ENCODE measurements around the gene YWHAQ.
"Not testable (repeated sequence)": the region's sequence is repeated elsewhere in the genome, so short reads cannot be mapped to it uniquely, and the experiment has no call there.

YWHAQ gene

DNA sequence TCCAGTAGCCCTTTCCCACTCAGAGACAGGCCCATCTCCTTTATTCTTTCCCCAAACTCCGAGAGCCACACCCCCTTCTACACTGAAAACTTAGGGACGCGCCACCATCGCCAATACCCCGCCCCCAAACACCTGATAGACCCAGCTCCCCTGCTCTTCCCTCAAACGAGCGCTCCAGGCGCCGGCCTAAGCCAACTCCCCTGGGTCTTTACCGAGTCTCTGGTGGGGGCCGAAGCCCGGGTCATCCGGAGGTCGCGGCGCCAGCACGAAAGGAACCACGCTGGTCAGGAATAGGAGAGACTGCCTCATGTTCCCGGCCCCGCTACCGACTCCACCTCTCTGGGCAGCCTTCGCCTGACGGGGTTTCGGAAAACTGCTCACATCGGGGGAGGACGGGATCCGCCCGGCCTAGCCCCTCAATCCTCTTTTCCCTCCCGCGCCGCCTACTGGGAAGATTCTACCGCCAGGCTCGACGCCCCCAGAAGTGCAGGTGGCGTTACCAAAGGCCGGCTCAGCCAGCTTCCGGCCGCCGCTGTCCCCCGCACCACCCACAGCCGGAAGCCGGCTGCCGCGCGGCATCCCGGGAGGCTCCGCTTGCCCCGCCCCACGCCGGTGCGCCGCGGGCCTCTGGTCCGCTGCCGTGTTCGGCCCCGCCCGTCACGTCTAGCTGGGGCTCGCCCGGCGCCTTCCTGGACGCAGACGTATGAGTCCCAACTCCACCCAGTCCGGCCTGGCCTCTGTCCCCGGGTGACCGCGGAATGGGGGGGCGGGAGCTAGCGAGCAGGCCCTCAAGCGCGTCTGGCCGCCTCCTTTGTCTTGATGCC, 75.3 kb downstream of the YWHAQ start, which contains the start of gene ADAM17:
Gene ADAM17, minus strand, starts transcription at position 534 of the 824 bp plus-strand sequence. Its CDS starts 225 bp downstream, at position 309.
- peak; percentile 88 for DNase-seq (ENCODE audit: low spot score)
- peak within 1 kb of the TSS; percentile 96 for H3K27ac ChIP-seq
- TF ChIP-seq, protein P1, sequence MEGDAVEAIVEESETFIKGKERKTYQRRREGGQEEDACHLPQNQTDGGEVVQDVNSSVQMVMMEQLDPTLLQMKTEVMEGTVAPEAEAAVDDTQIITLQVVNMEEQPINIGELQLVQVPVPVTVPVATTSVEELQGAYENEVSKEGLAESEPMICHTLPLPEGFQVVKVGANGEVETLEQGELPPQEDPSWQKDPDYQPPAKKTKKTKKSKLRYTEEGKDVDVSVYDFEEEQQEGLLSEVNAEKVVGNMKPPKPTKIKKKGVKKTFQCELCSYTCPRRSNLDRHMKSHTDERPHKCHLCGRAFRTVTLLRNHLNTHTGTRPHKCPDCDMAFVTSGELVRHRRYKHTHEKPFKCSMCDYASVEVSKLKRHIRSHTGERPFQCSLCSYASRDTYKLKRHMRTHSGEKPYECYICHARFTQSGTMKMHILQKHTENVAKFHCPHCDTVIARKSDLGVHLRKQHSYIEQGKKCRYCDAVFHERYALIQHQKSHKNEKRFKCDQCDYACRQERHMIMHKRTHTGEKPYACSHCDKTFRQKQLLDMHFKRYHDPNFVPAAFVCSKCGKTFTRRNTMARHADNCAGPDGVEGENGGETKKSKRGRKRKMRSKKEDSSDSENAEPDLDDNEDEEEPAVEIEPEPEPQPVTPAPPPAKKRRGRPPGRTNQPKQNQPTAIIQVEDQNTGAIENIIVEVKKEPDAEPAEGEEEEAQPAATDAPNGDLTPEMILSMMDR (conservative IDR thresholded peaks at IDR 0.05; ENCODE audit: low read depth), result peak; percentile 39
- CTCF ChIA-PET, result interaction anchor here (1.0 kb wide), 1 partner anchor 219 kb away, joined by 5 read pairs; no protein-coding TSS in a partner anchor
- POLR2A ChIA-PET (ENCODE audit: low non-redundant PET), result no interaction called here

DNA sequence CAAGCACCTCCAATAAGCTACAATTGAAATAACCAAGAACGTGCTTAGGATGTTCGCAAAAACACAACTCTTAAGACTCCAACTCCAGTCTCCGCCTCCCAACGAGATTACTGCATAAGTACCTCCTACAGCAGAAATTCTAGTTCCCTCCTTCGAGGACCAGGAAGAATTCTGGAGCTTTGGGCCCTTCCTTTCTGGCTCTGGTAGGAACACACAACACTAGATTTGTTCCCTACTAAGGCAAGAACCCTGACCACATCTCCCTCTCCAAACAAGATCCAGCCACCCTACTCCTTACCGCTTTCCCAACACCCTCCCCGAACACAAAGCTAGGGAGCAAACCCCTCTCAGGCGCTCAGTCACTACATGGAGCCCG, 75.9 kb downstream of the YWHAQ start:
- TF ChIP-seq, protein P1 (conservative IDR thresholded peaks at IDR 0.05; ENCODE audit: low read depth), result no peak
- ChIA-PET POLR2A (ENCODE audit: low non-redundant PET) (no interaction called here), CTCF (interaction anchor here (1.0 kb wide), 1 partner anchor 370 kb away, joined by 4 read pairs; no protein-coding TSS in a partner anchor)
- H3K27ac ChIP-seq, result peak overlapping the region; percentile 96
- DNase-seq (ENCODE audit: low spot score), result no peak

DNA sequence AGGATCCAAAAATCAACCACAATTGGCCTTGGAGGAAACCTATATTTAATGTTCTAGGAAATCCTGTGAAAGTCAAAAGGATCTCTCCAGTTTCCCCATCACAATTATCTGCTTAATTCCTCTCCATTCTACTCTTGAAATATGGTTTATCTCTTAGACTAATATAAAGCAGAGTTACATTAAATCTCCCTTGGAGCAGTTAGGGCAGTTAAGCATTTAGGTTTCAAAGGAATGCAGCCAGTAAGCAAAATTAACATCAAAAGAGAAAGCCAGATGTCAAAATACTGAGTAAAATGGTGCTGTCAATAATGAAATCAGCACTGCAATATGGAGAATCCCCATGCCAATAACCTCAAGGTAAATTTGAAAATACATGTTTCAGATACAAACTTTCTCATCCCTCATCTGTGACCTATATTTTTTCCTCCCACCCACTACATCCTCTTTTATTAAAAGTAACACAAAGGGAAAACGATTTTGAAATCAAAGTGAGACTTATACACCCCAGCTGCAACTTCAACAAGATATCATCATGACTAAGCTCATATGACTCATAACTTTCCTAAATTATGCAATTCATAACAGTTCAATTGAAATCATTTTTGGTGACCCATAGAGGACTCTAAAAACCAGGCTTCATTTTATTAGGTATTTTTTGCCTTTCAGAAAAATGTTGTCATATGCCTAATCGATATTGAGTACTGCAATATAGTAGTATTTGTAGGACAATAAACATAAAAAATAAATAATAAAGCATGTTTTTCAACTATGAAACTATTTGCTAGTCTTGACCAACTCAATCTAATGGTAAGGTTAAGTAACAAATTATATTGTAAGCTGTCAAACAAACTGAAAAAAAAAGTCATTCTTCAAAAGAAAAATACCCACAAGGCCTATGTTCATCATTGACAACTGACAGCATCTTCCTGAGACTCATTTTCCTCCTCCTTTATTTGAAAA, 78.3 kb downstream of the YWHAQ start:
- CTCF ChIA-PET, result no interaction called here
- H3K27ac ChIP-seq, result no peak overlapping the region
- DNase-seq (ENCODE audit: low spot score), result peak; percentile 66
- TF ChIP-seq, protein P1 (conservative IDR thresholded peaks at IDR 0.05; ENCODE audit: low read depth), result no peak
- POLR2A ChIA-PET (ENCODE audit: low non-redundant PET), result no interaction called here

DNA sequence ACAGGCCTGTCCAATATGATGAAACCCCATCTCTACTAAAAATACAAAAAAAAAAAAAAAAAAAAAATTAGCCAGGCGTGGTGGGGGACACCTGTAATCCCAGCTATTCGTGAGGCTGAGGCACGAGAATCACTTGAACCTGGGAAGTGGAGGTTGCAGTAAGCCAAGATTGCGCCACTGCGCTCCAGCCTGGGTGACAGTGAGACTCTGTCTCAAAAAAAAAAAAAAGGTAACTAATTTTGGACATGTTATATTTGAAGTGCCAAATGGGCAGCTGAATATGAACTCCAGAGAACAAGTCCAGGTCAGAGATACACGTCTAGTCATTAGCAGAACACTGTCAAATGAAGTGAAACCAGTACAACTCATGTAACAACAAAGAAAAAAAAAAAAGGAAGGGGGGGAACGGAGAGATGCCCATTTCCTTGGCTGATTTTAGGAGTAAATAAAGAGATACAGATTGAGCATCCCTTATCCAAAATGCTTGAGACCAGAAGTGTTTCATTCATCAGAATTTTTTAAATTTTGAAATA, 79.9 kb downstream of the YWHAQ start:
- peak overlapping the region; percentile 61 for H3K27ac ChIP-seq
- CTCF ChIA-PET, result interaction anchor here (0.6 kb wide), 1 partner anchor 498 kb away, joined by 5 read pairs; no protein-coding TSS in a partner anchor
- POLR2A ChIA-PET (ENCODE audit: low non-redundant PET); DNase-seq (ENCODE audit: low spot score): not testable (repeated sequence)

DNA sequence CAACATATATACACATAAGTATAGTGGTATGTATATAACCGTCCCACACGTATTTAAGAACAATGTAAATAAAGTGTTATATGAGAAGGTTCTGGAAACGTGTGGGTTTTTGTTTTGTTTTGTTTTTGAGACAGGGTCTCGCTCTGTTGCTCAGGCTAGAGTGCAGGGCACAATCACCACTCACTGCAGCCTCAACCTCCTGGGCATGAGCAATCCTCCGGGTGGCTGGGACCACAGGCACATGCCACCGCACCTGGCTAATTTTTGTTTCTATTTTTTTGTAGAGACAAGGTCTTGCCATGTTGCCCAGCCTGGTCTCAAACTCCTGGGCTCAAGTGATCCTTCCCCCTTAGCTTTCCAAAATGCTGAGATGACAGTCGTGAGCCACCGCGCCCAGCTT, 81.4 kb downstream of the YWHAQ start:
- no peak for DNase-seq (ENCODE audit: low spot score)
- ChIA-PET CTCF (interaction anchor here (0.9 kb wide), 1 partner anchor 16 kb away, joined by 3 read pairs; no protein-coding TSS in a partner anchor), POLR2A (ENCODE audit: low non-redundant PET) (no interaction called here)
- TF ChIP-seq, protein P1 (conservative IDR thresholded peaks at IDR 0.05; ENCODE audit: low read depth), result no peak
- H3K27ac ChIP-seq, result no peak overlapping the region

DNA sequence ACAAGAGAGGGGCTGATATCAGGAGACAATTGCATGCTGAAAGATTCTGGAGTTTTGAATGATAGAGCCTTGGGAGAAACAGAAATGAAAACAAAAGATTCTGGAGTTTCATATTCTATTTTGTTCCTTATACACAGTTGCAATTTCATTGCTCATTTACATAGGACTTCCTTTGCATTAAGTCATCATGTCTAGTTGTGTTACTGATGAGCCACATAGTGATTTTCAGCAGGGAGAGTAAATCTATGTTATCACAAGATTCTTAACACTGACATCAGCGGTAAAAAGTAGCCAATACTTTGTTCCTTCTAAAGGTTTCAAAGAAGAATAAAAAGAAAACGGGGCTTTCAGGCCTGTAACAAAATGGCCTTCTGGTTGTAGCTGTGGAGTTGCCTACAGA, 82.3 kb downstream of the YWHAQ start:
- H3K27ac ChIP-seq, result no peak overlapping the region
- TF ChIP-seq, protein P1 (conservative IDR thresholded peaks at IDR 0.05; ENCODE audit: low read depth), result no peak
- ChIA-PET CTCF (interaction anchor here (0.9 kb wide), 1 partner anchor 15 kb away, joined by 3 read pairs; no protein-coding TSS in a partner anchor), POLR2A (ENCODE audit: low non-redundant PET) (no interaction called here)
- DNase-seq (ENCODE audit: low spot score), result no peak
